Heart left ventricle (tissue), 13 donors: Measurements from ENCODE around the gene MGAT5.

Source experiments
- POLR2A ChIP-seq, 2 donors: fragments of 450-650 bp; IDR thresholded peaks; one replicate each; pipeline ENCODE4 v1.6.1; 2017; ENCODE audit warnings: antibody characterized with exemption in 2 of 2, mild to moderate bottlenecking in 2 of 2, moderate library complexity in 2 of 2
- TF ChIP-seq, protein P1 (sequence below), 12 donors: fragments of 200-600 bp; sonication (generic) in 4 of 12; IDR thresholded peaks; one replicate each; pipeline versions ENCODE4 v1.5.0 to v1.8.0; 2018 to 2022; ENCODE audit warnings: antibody characterized with exemption in 12 of 12, mild to moderate bottlenecking in 5 of 12
- donor health status: ischemic (EF 13 %, LVEDD 7.1; RV severe dilation, severe dysfunction).
- donor health status: DM: no; HTN: yes; CAD: no.
- donor health status: DM: no; HTN: no; CAD: no.
- donor health status: ischemic (EF 25% LVEDD 6.9; RV normal size, moderate dysfunction).
- donor health status: ischemic (EF 25% LVEDD 5.7; RV mildly dilated, moderate dysfunction).
- donor health status: ischemic (EF 35%, LVEDD 5.7; RV mildly dilated, moderate dysfunction).
- donor health status: nonischemic (EF 11% LVEDD 7.7; RV severe dilation, severe dysfunction).
- donor health status: DM: yes; HTN: yes; CAD: no.
- donor health status: PGD.
- donor health status: ischemic (EF 29% LVEDD 5.4; RV normal size, mild dysfunction).
- donor health status: nonischemic (EF 23%, LVEDD 6.1; RV moderate dilation, normal function).

DNA sequence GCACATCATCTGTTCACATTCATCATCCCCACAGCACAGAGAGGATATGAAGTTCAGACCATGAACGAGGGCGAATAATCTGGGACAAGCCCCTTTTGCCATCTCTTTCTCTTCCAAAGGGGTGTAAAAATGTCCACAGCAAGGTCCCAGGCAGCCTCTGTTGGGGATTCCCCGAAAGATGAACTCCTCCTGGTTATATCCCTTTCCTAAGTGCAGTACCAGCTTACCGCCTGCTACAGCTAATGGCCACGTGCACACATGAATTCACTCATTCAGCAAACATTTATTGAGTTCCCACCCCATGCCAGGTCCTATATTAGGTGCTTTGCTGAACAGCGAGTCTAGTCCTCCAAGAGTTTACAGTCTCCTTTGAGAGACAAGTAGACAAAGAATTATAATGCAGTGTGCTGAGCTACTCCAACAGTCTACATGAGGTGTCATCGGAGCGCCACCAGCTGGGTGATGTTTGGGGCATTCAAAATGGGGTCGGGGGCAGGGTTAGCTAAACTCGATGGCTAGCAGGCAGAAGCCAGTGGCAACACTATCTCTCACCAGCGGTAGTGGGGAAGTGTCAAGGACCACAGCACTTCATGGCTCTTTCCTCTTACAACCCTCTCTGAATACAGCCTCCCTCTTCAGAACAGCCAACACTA is 236.0 kb downstream of the MGAT5 start:
- TF ChIP-seq, protein P1, sequence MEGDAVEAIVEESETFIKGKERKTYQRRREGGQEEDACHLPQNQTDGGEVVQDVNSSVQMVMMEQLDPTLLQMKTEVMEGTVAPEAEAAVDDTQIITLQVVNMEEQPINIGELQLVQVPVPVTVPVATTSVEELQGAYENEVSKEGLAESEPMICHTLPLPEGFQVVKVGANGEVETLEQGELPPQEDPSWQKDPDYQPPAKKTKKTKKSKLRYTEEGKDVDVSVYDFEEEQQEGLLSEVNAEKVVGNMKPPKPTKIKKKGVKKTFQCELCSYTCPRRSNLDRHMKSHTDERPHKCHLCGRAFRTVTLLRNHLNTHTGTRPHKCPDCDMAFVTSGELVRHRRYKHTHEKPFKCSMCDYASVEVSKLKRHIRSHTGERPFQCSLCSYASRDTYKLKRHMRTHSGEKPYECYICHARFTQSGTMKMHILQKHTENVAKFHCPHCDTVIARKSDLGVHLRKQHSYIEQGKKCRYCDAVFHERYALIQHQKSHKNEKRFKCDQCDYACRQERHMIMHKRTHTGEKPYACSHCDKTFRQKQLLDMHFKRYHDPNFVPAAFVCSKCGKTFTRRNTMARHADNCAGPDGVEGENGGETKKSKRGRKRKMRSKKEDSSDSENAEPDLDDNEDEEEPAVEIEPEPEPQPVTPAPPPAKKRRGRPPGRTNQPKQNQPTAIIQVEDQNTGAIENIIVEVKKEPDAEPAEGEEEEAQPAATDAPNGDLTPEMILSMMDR (IDR thresholded peaks at IDR 0.05): no peak
- TF ChIP-seq POLR2A (IDR thresholded peaks at IDR 0.05): no peak
